BLaER1 (cell line): ENCODE data around the gene MYH7B.

Experiments used
- H3K27ac ChIP-seq: shearing (Covaris generic); formaldehyde crosslinking; 2 replicates; pipeline ENCODE4 v1.8.1; 2022
- H3K27me3 ChIP-seq: shearing (Covaris generic); formaldehyde crosslinking; 2 replicates; pipeline ENCODE4 v1.8.1; 2022
- H3K36me3 ChIP-seq: shearing (Covaris generic); formaldehyde crosslinking; 2 replicates; pipeline ENCODE4 v1.8.1; 2022
- H3K4me1 ChIP-seq: shearing (Covaris generic); formaldehyde crosslinking; 2 replicates; pipeline ENCODE4 v1.8.1; 2022
- H3K4me2 ChIP-seq: shearing (Covaris generic); formaldehyde crosslinking; 2 replicates; pipeline ENCODE4 v1.8.1; 2022
- H3K4me3 ChIP-seq: shearing (Covaris generic); formaldehyde crosslinking; 2 replicates; pipeline ENCODE4 v1.8.1; 2022
- H3K9ac ChIP-seq: shearing (Covaris generic); formaldehyde crosslinking; 2 replicates; pipeline ENCODE4 v1.8.1; 2022
- H3K9me3 ChIP-seq: shearing (Covaris generic); formaldehyde crosslinking; 2 replicates; pipeline ENCODE4 v1.8.1; 2022
- H4K20me1 ChIP-seq: shearing (Covaris generic); formaldehyde crosslinking; 2 replicates; pipeline ENCODE4 v1.8.1; 2022
- Cebpa-rat ChIP-seq: shearing (Covaris generic); IDR thresholded peaks from 2 replicates; pipeline ENCODE4 v1.8.1; 2022

Gene MYH7B

GRCh38 chr20:34943808-34944567 is 11.7 kb upstream of the MYH7B start:
- Histone ChIP-seq H3K4me1 (peaks cover 1% of the 10 kb centered on the region; the same call in 1 of the 2 replicates), H3K9ac (no peak overlapping the region), H3K9me3 (no peaks in the 10 kb centered on the region), H3K27ac (no peak overlapping the region), H4K20me1 (no peaks in the 10 kb centered on the region), H3K36me3 (peaks cover 89% of the 10 kb centered on the region), H3K27me3 (no peaks in the 10 kb centered on the region), H3K4me3 (no peak overlapping the region), H3K4me2 (no peak overlapping the region)
- no peak for TF ChIP-seq Cebpa-rat

DNA sequence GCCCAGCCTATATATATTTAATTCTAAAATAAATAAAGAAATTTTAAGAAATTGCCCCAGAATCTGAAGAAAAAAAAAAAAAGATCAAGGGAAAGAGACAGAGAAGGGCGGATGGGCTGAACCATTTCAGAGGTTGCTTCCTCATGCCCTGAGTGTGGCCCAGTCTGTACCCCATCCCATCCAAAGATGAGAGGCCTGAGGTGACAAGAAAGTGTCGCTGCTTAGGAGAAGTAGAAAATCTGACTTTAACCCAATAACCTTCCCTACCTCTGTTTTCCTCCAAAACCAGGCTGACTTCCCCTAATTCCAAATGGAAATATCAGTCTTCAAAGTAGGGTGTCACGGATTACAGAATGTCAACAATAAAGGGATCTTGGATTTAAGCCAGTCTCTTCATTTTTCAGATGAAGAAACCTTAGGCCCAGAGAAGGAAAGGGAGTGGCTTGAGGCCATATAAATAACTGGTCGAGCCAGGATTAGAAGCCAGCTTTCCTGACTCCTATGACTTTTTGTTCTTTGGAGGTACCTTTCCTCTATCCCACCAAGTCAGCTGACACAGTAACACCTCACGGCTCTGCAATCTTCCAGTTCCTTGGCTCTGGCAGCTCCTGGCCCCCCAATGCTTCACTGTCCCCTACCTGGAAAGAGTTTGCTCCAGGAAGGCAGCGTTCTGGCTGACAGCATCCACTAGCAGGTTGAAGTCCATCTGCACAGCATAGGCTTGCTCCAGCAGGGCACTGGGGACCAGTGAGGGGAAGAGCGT is 10.2 kb upstream of the MYH7B start:
- TF ChIP-seq Cebpa-rat: no peak
- Histone ChIP-seq H3K36me3 (peaks cover 93% of the 10 kb centered on the region), H3K9me3 (no peaks in the 10 kb centered on the region), H3K4me3 (no peak overlapping the region), H3K4me1 (no peaks in the 10 kb centered on the region), H3K27me3 (no peaks in the 10 kb centered on the region), H4K20me1 (no peaks in the 10 kb centered on the region), H3K27ac (no peak overlapping the region), H3K9ac (no peak overlapping the region), H3K4me2 (no peak overlapping the region)

DNA sequence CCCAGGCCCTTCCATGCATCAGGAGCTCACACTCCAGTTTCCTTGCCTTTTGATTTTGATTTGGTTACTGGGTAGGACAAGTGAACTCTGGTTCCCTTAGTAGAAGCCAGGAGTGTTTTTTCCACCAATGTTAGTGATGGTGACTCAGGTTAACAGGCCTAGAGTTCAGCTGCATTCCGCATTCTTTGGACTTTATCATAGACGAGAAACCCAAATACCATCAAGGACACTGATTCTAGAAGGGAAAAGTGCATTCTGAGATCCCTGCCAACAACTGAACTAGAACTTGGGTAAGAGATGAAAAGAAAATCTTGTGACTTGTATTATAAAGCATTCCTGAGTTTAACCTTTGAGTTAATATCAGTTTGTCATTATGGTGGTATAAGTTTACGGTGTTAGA is 9.0 kb upstream of the MYH7B start:
- no peak overlapping the region for H3K4me3 ChIP-seq
- peaks cover 92% of the 10 kb centered on the region for H3K36me3 ChIP-seq
- no peak for TF ChIP-seq Cebpa-rat
- no peak overlapping the region for H3K4me2 ChIP-seq
- H4K20me1 ChIP-seq: no peaks in the 10 kb centered on the region
- H3K9ac ChIP-seq: no peak overlapping the region
- H3K9me3 ChIP-seq: no peaks in the 10 kb centered on the region
- H3K27ac ChIP-seq: no peak overlapping the region
- H3K4me1 ChIP-seq: no peaks in the 10 kb centered on the region
- H3K27me3 ChIP-seq: no peaks in the 10 kb centered on the region

DNA sequence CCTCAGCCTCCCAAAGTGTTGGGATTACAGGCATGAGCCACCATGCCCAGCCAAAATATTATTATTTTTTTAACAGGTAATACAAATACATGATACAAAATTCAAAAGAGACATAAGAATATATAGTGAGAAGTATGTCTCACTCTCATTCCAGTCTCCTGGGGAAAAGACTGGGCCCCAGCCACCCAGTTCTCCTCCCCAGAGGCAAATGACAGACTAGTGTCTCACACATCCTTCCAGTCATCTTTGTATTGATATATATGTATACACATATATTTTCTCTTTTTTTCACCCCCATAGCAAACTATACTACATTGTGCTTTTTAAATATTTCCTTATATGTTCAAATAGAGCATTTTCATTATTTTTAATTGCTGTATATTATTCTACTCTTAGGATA is 8.3 kb upstream of the MYH7B start:
- Histone ChIP-seq H3K4me1 (no peaks in the 10 kb centered on the region), H3K4me3 (no peak overlapping the region), H3K4me2 (no peak overlapping the region), H3K27me3 (no peaks in the 10 kb centered on the region), H3K27ac (no peak overlapping the region), H4K20me1 (no peaks in the 10 kb centered on the region), H3K9ac (no peak overlapping the region), H3K36me3 (peaks cover 92% of the 10 kb centered on the region), H3K9me3 (no peaks in the 10 kb centered on the region)
- TF ChIP-seq Cebpa-rat: no peak

- Histone ChIP-seq H3K36me3 (peaks cover 85% of the 10 kb centered on the region), H3K4me2 (no peak overlapping the region), H3K4me1 (no peaks in the 10 kb centered on the region), H3K9me3 (no peaks in the 10 kb centered on the region), H3K27ac (no peak overlapping the region), H3K27me3 (no peaks in the 10 kb centered on the region), H4K20me1 (no peaks in the 10 kb centered on the region), H3K4me3 (no peak overlapping the region), H3K9ac (no peak overlapping the region)
- no peak for TF ChIP-seq Cebpa-rat
Observed at GRCh38 chr20:34948030-34948429, 7.6 kb upstream of the MYH7B start.

DNA sequence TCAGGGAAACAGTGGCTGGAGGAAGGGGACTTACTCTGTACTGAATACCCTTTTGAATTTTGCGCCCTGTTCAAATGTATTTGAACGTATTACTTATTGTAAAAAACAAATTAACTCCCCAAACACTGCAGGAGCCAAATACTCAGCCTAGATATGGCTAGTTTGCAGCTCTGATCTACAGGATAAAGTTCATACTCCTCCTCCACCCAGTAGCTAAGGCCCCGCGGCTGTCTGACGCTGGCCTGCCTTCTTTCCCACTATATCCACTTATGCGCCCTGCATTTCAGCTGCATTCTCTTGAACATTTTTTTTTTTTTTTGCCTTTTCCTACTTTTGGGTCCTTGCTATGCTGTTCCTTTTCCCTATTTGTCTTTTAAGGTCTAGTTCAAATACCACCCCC is 6.5 kb upstream of the MYH7B start:
- Histone ChIP-seq H3K4me2 (no peak overlapping the region), H3K36me3 (peaks cover 75% of the 10 kb centered on the region), H3K4me1 (peaks cover under 1% of the 10 kb centered on the region; the same call in 1 of the 2 replicates), H4K20me1 (no peaks in the 10 kb centered on the region), H3K27me3 (no peaks in the 10 kb centered on the region), H3K27ac (no peak overlapping the region), H3K4me3 (no peak overlapping the region), H3K9me3 (no peaks in the 10 kb centered on the region), H3K9ac (no peak overlapping the region)
- no peak for TF ChIP-seq Cebpa-rat

DNA sequence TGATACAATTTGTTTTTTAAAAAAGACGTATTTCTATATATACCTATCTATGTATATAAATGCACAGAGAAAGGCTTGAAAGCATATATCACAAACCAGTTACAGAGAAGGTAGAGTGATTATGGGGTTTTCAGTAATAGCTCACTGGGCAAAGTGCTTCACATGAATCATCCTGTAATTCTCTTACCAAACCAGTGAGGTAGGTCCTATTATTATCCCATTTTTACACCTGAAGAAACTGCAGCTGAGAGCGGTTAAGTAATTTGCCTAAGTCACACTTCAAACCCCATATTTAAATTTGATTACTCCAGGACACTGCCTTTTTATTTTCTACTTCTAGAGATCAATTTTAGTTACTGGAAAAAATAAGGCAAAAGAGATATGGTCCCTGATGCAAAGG is 4.4 kb upstream of the MYH7B start:
- Histone ChIP-seq H3K36me3 (peaks cover 53% of the 10 kb centered on the region), H3K27ac (no peak overlapping the region), H3K4me3 (no peak overlapping the region), H3K27me3 (no peaks in the 10 kb centered on the region), H3K9ac (no peak overlapping the region), H4K20me1 (no peaks in the 10 kb centered on the region), H3K4me2 (no peak overlapping the region), H3K4me1 (peaks cover 14% of the 10 kb centered on the region), H3K9me3 (no peaks in the 10 kb centered on the region)
- TF ChIP-seq Cebpa-rat: no peak

DNA sequence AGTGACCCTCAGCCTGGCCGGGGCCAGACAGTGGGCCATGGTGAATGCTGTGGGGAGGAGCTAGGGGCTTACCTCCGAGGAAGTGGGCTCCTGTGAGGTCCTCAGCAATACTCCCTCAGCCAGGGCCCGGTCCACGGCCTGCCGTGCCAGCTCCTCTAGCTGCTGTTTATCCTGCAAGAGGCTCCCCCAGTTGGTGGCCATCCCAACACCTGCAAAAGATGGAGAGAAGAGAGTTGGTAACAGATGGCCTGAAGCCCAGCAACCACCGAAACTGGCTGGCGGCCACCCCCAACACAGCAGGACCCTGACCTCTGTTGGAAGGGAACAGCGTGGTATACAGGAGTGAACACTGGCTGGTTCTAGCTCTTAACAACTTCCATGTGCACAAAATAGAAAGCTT is 4.0 kb upstream of the MYH7B start:
- peaks cover 49% of the 10 kb centered on the region for H3K36me3 ChIP-seq
- H3K9ac ChIP-seq: no peak overlapping the region

GRCh38 chr20:34952671-34953070 is 3.0 kb upstream of the MYH7B start:
- no peak overlapping the region for H3K27ac ChIP-seq
- H3K9me3 ChIP-seq: no peaks in the 10 kb centered on the region
- H3K36me3 ChIP-seq: peaks cover 41% of the 10 kb centered on the region
- no peaks in the 10 kb centered on the region for H3K27me3 ChIP-seq
- H4K20me1 ChIP-seq: no peaks in the 10 kb centered on the region
- H3K9ac ChIP-seq: no peak overlapping the region
- no peak overlapping the region for H3K4me2 ChIP-seq
- TF ChIP-seq Cebpa-rat: no peak
- no peak overlapping the region for H3K4me3 ChIP-seq
- H3K4me1 ChIP-seq: peaks cover 17% of the 10 kb centered on the region

More for the DNA sequence above, 4.0 kb upstream of the MYH7B start:
- Histone ChIP-seq H3K9me3 (no peaks in the 10 kb centered on the region), H4K20me1 (no peaks in the 10 kb centered on the region), H3K4me2 (no peak overlapping the region), H3K27ac (no peak overlapping the region), H3K27me3 (no peaks in the 10 kb centered on the region), H3K4me1 (peaks cover 17% of the 10 kb centered on the region), H3K4me3 (no peak overlapping the region)
- no peak for TF ChIP-seq Cebpa-rat

DNA sequence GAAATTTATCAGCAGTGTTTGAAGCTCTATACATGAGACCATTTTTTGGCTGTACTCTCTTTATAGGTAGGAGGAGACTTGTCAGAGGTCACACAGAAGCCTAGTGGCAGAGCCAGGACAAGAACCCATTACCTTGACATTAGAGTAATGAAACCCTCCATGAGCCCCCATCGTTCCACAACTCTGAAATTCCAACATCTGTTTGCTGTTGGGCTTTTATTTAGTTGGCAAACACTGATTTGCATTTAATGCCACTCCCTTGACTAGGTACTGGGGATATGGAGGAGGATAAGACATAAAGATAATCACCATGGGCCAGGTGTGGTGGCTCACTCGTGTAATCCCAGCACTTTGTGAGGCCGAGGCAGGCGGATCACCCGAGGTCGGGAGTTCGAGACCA is 1.7 kb upstream of the MYH7B start:
- H3K36me3 ChIP-seq: peaks cover 33% of the 10 kb centered on the region
- 0 out of 2 replicates have a peak overlapping the region, but pooled peaks have one; percentile 86 for H3K4me2 ChIP-seq
- H4K20me1 ChIP-seq: no peaks in the 10 kb centered on the region
- H3K27ac ChIP-seq: no peak overlapping the region
- no peak overlapping the region for H3K4me3 ChIP-seq
- no peaks in the 10 kb centered on the region for H3K27me3 ChIP-seq
- H3K4me1 ChIP-seq: peaks cover 17% of the 10 kb centered on the region
- TF ChIP-seq Cebpa-rat: no peak
- no peaks in the 10 kb centered on the region for H3K9me3 ChIP-seq
- H3K9ac ChIP-seq: no peak overlapping the region
